ENCODE results near the gene NEIL1. TPM values are rescaled to one million over a fixed set of nuclear protein-coding genes. Genes with fewer than 3 reads are reported as not detected.
"Not testable (repeated sequence)": the region's sequence is repeated elsewhere in the genome, so short reads cannot be mapped to it uniquely, and the experiment has no call there.

NEIL1 gene
- 14.7 and 23.8 TPM in 2 replicates for total RNA-seq (2014; rRNA removed; shearing (Covaris generic))

- DNase-seq: peak; percentile 72
- Histone ChIP-seq H3K4me3 (ENCODE audit: insufficient read depth, low read depth, low read length) (peak within 1 kb of the TSS; percentile 79), H3K27me3 (ENCODE audit: control insufficient read depth, insufficient read depth, low read length) (peaks cover 24% of the 10 kb centered on the region), H3K36me3 (replicated peaks; ENCODE audit: control insufficient read depth, insufficient read depth, low read length) (no peaks in the 10 kb centered on the region)
Observed at GRCh38 chr15:75346796-75347221, at the start of gene NEIL1. Gene NEIL1, plus strand, starts transcription at chr15:75347039. Its CDS starts 1,867 bp downstream, at chr15:75348906.

- not testable (repeated sequence) for DNase-seq; H3K4me3 ChIP-seq (ENCODE audit: insufficient read depth, low read depth, low read length); H3K27me3 ChIP-seq (ENCODE audit: control insufficient read depth, insufficient read depth, low read length); H3K36me3 ChIP-seq (replicated peaks; ENCODE audit: control insufficient read depth, insufficient read depth, low read length)
Observed at GRCh38 chr15:75298541-75299310, 48.1 kb upstream of the NEIL1 start.

- not testable (repeated sequence) for H3K36me3 ChIP-seq (replicated peaks; ENCODE audit: control insufficient read depth, insufficient read depth, low read length); H3K27me3 ChIP-seq (ENCODE audit: control insufficient read depth, insufficient read depth, low read length); DNase-seq; H3K4me3 ChIP-seq (ENCODE audit: insufficient read depth, low read depth, low read length)
Observed at GRCh38 chr15:75299311-75299688, 47.5 kb upstream of the NEIL1 start.

GRCh38 chr15:75300026-75300425, 46.8 kb upstream of the NEIL1 start:
- H3K27me3 ChIP-seq (ENCODE audit: control insufficient read depth, insufficient read depth, low read length); H3K4me3 ChIP-seq (ENCODE audit: insufficient read depth, low read depth, low read length); H3K36me3 ChIP-seq (replicated peaks; ENCODE audit: control insufficient read depth, insufficient read depth, low read length); DNase-seq: not testable (repeated sequence)

GRCh38 chr15:75302318-75302717, 44.5 kb upstream of the NEIL1 start:
- DNase-seq: no peak
- Histone ChIP-seq H3K36me3 (replicated peaks; ENCODE audit: control insufficient read depth, insufficient read depth, low read length) (no peaks in the 10 kb centered on the region), H3K4me3 (ENCODE audit: insufficient read depth, low read depth, low read length) (no peak overlapping the region), H3K27me3 (ENCODE audit: control insufficient read depth, insufficient read depth, low read length) (no peaks in the 10 kb centered on the region)

GRCh38 chr15:75302753-75303152, 44.1 kb upstream of the NEIL1 start:
- H3K36me3 ChIP-seq (replicated peaks; ENCODE audit: control insufficient read depth, insufficient read depth, low read length); H3K27me3 ChIP-seq (ENCODE audit: control insufficient read depth, insufficient read depth, low read length); DNase-seq; H3K4me3 ChIP-seq (ENCODE audit: insufficient read depth, low read depth, low read length): not testable (repeated sequence)

- no peak overlapping the region for H3K4me3 ChIP-seq (ENCODE audit: insufficient read depth, low read depth, low read length)
- H3K27me3 ChIP-seq (ENCODE audit: control insufficient read depth, insufficient read depth, low read length): no peaks in the 10 kb centered on the region
- H3K36me3 ChIP-seq (replicated peaks; ENCODE audit: control insufficient read depth, insufficient read depth, low read length): no peaks in the 10 kb centered on the region
- DNase-seq: no peak
Observed at GRCh38 chr15:75306188-75306587, 40.7 kb upstream of the NEIL1 start.

GRCh38 chr15:75307778-75308390, 39.0 kb upstream of the NEIL1 start:
- Histone ChIP-seq H3K27me3 (ENCODE audit: control insufficient read depth, insufficient read depth, low read length) (no peaks in the 10 kb centered on the region), H3K36me3 (replicated peaks; ENCODE audit: control insufficient read depth, insufficient read depth, low read length) (no peaks in the 10 kb centered on the region), H3K4me3 (ENCODE audit: insufficient read depth, low read depth, low read length) (no peak overlapping the region)
- peak; percentile 90 for DNase-seq

GRCh38 chr15:75309711-75310110, 37.1 kb upstream of the NEIL1 start:
- no peaks in the 10 kb centered on the region for H3K36me3 ChIP-seq (replicated peaks; ENCODE audit: control insufficient read depth, insufficient read depth, low read length)
- H3K4me3 ChIP-seq (ENCODE audit: insufficient read depth, low read depth, low read length): no peak overlapping the region
- no peak for DNase-seq
- H3K27me3 ChIP-seq (ENCODE audit: control insufficient read depth, insufficient read depth, low read length): no peaks in the 10 kb centered on the region

- H3K4me3 ChIP-seq (ENCODE audit: insufficient read depth, low read depth, low read length); H3K36me3 ChIP-seq (replicated peaks; ENCODE audit: control insufficient read depth, insufficient read depth, low read length); DNase-seq; H3K27me3 ChIP-seq (ENCODE audit: control insufficient read depth, insufficient read depth, low read length): not testable (repeated sequence)
Observed at GRCh38 chr15:75312548-75312947, 34.3 kb upstream of the NEIL1 start.

GRCh38 chr15:75313116-75313845, 33.6 kb upstream of the NEIL1 start:
- H3K36me3 ChIP-seq (replicated peaks; ENCODE audit: control insufficient read depth, insufficient read depth, low read length): no peaks in the 10 kb centered on the region
- DNase-seq: no peak
- no peak overlapping the region for H3K4me3 ChIP-seq (ENCODE audit: insufficient read depth, low read depth, low read length)
- no peaks in the 10 kb centered on the region for H3K27me3 ChIP-seq (ENCODE audit: control insufficient read depth, insufficient read depth, low read length)

GRCh38 chr15:75314552-75315290, 32.1 kb upstream of the NEIL1 start:
- Histone ChIP-seq H3K4me3 (ENCODE audit: insufficient read depth, low read depth, low read length) (no peak overlapping the region), H3K36me3 (replicated peaks; ENCODE audit: control insufficient read depth, insufficient read depth, low read length) (no peaks in the 10 kb centered on the region), H3K27me3 (ENCODE audit: control insufficient read depth, insufficient read depth, low read length) (no peaks in the 10 kb centered on the region)
- DNase-seq: no peak

GRCh38 chr15:75319231-75319897, 27.5 kb upstream of the NEIL1 start:
- not testable (repeated sequence) for DNase-seq; H3K4me3 ChIP-seq (ENCODE audit: insufficient read depth, low read depth, low read length); H3K27me3 ChIP-seq (ENCODE audit: control insufficient read depth, insufficient read depth, low read length); H3K36me3 ChIP-seq (replicated peaks; ENCODE audit: control insufficient read depth, insufficient read depth, low read length)

- H3K36me3 ChIP-seq (replicated peaks; ENCODE audit: control insufficient read depth, insufficient read depth, low read length): no peaks in the 10 kb centered on the region
- no peak for DNase-seq
- no peak overlapping the region for H3K4me3 ChIP-seq (ENCODE audit: insufficient read depth, low read depth, low read length)
- no peaks in the 10 kb centered on the region for H3K27me3 ChIP-seq (ENCODE audit: control insufficient read depth, insufficient read depth, low read length)
Observed at GRCh38 chr15:75321711-75322110, 25.1 kb upstream of the NEIL1 start.
